ENCODE data around the gene CXorf58.
"Not testable (repeated sequence)": the region's sequence is repeated elsewhere in the genome, so short reads cannot be mapped to it uniquely, and the experiment has no call there.

The CXorf58 gene, protein sequence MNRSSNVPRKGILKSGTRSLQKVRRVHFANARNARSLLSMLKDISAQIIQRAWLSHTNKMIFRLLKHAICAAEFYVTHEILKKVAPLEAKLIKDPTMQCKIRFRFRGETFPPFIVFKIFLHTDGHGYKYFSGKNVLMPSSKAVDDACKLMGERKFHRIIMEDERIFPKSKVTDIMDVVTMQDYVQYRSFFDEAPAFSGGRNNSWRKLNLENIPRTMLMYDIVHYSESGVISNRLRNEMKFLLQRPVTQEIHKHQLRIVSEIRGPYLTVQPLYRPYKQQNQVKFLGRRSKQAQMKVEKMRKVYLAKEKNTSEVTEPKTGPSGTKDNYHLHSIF

GRCh38 chrX:23907498-23908218 is at the start of gene CXorf58, which contains the start of gene APOO:
Gene CXorf58 (plus strand): TSS chrX:23908006. CDS start chrX:23910303, 2,297 bp downstream.
Gene APOO (minus strand): TSS chrX:23907938. CDS start chrX:23907702, 236 bp downstream.
- peak; percentile 55 to 79 (median 68) for DNase-seq (ENCODE audit: low read depth in 2 of 3, low spot score in 2 of 3)

DNA sequence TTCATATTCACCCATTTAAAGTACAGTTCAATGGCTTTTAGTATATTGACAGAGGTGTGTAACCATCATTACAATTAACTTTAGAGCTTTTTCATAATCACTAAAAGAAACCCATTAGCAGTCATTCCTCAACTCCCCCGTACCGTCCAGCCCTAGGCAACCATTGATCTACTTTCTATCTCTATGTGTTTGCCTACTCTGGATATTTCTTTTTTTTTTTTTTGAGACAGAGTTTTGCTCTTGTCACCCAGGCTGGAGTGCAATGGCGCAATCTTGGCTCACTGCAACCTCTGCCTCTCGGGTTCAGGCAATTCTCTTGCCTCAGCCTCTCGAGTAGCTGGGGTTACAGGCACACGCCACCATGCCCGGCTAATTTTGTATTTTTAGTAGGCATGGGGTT is 48.6 kb upstream of the CXorf58 start:
- not testable (repeated sequence) for DNase-seq (ENCODE audit: low read depth in 2 of 3, low spot score in 2 of 3)

DNA sequence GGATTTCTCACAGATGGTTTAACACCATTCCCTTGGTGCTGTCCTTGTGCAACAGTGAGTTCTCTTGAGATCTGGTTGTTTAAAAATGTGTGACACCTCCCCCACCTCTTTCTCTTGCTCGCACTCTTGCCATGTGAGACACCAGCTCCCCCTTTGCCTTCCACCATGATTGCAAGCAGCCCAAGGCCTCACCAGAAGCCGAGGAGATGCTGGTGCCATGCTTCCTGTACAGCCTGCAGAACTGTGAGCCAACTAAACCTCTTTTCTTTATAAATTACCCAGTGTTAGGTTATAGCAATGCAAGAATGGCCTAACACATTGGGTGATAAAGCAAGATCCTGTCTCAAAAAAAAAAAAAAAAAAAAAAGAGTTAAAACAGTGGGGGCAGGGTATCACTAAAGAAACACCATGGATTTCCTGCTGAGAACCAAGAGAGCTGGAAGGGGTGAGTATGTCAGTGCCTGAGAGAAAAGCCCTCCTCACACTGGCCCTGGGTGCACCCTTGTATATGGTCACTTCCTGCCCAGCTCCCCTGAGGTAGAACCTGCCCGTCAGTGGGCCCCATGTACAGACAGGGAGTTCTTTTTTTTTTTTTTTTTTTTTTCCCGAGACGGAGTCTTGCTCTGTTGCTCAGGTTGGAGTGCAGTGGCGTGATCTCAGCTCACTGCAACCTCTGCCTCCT is 46.5 kb upstream of the CXorf58 start:
- DNase-seq (ENCODE audit: low read depth in 2 of 3, low spot score in 2 of 3), result no peak

DNA sequence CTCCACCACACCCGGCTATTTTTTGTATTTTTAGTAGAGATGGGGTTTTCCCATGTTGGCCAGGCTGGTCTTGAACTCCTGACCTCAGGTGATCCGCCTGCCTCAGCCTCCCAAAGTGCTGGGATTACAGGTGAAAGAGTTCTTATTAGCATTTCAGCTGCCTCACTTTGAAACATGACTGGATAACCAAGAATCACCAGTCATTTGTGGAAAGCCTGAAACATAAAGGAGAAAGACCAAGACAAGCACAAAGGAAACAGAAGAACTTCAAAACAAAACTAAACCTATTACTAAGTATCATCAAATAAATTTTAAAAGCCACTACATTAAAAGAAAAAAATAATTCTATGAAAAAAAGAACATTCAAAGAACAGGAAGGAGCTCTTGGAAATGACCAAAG is 45.9 kb upstream of the CXorf58 start:
- DNase-seq (ENCODE audit: low read depth in 2 of 3, low spot score in 2 of 3), result not testable (repeated sequence)

DNA sequence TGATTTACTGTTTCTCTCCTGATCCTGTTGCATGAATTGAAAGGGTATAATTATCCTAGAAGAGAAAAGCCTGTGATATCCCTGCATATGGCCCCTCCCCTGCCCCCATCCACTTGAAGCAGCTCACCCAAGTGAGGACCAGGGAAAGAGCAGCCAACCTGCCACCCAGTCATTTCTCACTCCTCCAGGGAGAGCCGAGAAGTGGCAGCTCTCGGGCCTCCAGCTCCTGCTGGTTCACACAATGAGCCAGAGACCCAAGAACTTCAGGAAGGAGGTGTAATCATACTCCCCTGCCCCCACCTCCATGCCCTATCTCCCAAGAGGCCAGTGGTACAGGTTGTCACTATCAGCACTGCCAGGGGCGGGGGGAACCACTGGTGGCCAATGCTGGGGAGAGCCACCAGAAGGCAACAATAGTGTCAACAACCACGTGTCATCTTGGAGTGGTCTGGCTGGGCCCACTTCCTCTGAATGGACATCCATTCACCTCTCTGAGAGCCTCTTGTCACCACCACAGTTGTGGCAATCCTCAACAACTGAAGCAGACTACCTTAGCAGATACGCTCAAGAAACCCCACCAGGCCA is 43.0 kb upstream of the CXorf58 start:
- DNase-seq (ENCODE audit: low read depth in 2 of 3, low spot score in 2 of 3), result no peak

- DNase-seq (ENCODE audit: low read depth in 2 of 3, low spot score in 2 of 3), result no peak
Observed at GRCh38 chrX:23870041-23870440, 37.8 kb upstream of the CXorf58 start.

DNA sequence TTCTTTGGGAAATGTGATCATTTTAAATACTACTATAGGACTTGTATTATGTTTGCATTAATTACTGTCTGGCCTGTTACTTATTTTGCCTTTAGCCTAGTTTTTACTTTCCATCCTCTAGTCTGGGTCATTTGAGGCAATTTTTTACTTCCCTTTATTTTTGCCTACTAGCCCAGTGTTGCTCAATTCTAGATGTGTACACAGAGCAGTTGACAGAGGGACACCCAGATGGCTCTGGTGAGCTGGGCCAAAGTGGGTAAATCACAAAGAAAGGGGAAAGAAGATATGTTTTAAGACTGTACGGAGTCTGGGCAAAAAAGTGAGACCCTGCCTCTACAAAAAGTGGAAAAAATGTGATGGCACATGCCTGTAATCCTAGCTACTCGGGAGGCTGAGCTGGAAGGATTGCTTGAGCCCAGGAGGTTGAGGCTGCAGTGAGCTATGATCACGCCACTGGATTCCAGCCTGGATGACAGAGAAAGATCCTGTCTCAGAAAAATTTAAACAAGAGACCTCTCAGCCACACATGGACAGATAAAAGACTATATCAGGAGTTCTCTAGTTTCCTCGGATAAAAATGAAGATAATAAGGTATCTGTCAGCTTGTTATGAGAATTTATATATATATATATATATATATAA is 35.8 kb upstream of the CXorf58 start:
- DNase-seq (ENCODE audit: low read depth in 2 of 3, low spot score in 2 of 3), result no peak

DNA sequence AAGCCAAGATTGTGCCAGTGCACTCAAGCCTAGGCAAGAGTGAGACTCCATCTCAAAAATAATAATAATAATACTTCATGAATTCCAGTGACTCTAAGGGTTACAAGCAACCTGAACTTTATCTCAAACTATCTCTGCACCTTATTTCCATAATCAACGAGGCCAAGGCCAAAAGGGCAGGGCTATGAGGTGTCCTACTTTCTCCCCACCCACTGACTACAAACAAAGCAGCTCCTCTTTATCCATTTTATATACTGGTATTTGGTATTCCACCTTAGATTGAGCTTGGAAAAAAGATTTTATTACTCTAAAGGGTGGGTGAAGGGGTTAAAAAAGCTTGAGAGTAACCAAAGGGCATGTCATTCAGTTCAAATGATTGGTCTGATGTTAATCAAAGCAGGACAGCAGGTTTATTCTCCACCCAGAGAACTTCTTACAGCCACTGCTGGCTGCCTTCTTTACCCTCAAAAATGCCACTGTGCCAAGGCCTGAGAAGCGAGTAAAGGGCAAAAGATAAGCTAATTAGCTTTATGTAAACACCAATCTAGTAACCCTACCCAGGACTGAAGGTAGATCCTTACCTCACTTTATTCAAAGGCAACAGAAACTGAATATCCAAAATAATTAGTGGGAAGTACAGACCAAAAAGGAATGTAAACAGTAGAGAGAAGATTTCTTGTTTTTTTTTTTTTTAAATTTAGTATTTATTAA is 28.3 kb upstream of the CXorf58 start:
- DNase-seq (ENCODE audit: low read depth in 2 of 3, low spot score in 2 of 3), result no peak

GRCh38 chrX:23883737-23884354 is 24.0 kb upstream of the CXorf58 start:
- no peak for DNase-seq (ENCODE audit: low read depth in 2 of 3, low spot score in 2 of 3)

DNA sequence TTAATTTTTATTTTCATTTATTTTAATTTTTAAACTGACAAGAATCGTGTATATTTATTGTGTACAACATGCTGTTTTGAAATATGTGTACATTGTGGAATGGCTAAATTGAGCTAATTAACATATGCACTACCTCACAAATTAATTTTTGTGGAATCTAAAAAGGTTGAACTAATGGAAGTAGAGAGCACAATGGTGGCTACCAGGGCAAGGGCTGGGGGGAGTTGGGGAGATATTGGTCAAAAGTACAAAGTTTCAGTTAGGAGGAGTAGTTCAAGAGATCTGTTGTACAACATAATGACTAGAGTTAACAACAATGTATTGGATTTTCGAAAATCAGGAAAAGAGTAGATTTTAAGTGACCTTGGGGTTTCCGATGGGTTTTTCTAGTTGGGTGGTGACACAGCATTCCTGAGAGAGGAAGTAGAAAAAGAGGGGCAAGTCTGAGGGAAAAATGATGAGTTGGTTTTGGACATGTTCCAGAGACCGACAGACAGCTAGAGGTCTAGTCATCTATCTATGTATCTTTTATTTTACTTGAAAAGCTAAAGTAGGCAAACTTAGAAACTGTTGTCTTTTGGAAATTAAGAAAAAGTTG is 23.3 kb upstream of the CXorf58 start:
- no peak for DNase-seq (ENCODE audit: low read depth in 2 of 3, low spot score in 2 of 3)

GRCh38 chrX:23885803-23886202 is 22.0 kb upstream of the CXorf58 start:
- DNase-seq (ENCODE audit: low read depth in 2 of 3, low spot score in 2 of 3), result no peak

- no peak for DNase-seq (ENCODE audit: low read depth in 2 of 3, low spot score in 2 of 3)
Observed at GRCh38 chrX:23887451-23887850, 20.4 kb upstream of the CXorf58 start.

DNA sequence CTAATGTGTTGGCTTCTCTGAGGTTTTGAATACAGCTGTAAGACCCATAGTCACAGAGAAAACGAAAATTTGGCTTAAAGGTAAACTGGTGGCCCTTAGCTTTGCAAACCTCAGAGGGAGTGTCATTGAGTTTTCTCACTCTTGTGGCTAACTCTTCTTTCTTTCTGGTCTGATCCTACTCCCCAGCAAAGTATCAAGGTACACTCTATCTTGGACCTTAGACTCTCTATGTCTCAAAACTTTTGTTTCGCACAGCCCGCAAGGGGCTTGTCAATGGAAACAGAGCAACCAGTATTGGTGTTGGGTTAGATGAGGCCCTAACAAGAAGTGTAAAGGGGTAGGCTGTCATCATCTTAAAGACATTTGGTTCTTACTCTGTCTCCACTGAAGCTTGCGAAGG is 19.9 kb upstream of the CXorf58 start:
- DNase-seq (ENCODE audit: low read depth in 2 of 3, low spot score in 2 of 3), result no peak

DNA sequence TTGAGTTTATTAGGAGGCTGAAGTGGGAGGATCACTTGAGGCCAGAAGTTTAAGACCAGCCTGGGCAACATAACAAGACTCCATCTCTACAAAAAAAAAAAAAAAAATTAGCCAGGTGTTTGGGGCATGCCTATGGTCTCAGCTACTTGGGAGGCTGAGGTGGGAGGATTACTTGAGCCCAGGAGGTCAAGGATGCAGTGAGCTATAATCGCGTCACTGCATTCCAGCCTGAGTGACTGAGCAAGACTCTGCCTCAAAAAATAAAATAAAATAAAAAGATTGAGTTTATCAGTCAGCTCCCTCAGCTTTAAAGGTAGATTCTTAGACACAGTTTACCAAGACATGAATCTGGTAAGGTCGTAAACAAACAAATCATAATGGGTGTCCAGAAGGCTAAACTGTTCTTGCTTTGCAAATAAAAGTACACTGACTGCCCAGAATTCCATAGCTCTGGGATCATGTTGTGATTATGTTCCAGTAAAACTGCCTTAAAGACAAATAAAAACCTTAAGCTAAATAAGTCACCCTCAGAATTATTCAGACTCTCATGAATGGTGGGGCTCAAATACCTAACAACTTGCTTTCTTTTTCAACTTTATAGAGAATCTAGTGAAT is 18.8 kb upstream of the CXorf58 start:
- no peak for DNase-seq (ENCODE audit: low read depth in 2 of 3, low spot score in 2 of 3)

DNA sequence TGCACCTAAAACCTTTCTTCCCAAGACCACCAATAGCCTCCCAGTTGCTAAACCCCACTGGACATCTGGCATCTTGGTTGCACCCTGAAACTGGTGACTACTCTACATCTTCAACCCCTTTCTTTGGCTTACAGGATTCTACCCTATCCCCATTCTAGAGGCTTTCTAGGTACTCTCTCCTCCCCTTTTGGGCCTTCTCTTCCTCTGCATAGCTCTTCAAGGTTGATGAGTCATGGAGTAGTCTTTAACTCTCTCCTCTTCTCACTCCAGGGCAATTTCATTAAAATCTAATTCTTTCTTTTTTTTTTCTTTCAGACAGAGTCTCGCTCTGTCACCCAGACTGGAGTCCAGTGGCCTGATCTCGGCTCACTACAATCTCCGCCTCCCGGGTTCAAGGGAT is 16.9 kb upstream of the CXorf58 start:
- no peak for DNase-seq (ENCODE audit: low read depth in 2 of 3, low spot score in 2 of 3)

- not testable (repeated sequence) for DNase-seq (ENCODE audit: low read depth in 2 of 3, low spot score in 2 of 3)
Observed at GRCh38 chrX:23894993-23895392, 12.8 kb upstream of the CXorf58 start.

DNA sequence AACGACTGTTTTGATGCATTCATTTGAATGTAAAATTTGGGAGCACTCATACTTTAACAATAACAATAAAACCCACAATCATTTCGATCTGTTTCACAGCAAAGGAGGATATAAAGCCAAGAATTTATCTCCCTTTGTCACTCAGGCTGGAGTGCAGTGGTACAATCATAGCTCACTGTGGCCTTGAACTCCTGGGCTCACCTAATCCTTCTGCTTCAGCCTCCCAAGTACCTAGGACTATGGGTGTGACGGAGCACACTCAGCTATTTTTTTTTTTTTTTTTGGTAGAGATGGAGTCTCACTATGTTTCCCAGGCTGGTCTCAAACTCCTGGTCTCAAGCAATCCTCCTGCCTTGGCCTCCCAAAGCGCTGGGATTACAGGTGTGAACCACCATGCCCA is 11.3 kb upstream of the CXorf58 start:
- not testable (repeated sequence) for DNase-seq (ENCODE audit: low read depth in 2 of 3, low spot score in 2 of 3)

- no peak for DNase-seq (ENCODE audit: low read depth in 2 of 3, low spot score in 2 of 3)
Observed at GRCh38 chrX:23896981-23897380, 10.8 kb upstream of the CXorf58 start.

- no peak for DNase-seq (ENCODE audit: low read depth in 2 of 3, low spot score in 2 of 3)
Observed at GRCh38 chrX:23898412-23898959, 9.3 kb upstream of the CXorf58 start.

Measured in activated CD8-positive, alpha-beta memory T cell treated with anti-CD3 and anti-CD28 coated beads for 48 hours (primary cell).